ENCODE results near the gene PUS7L.
"Not testable (repeated sequence)": the region's sequence is repeated elsewhere in the genome, so short reads cannot be mapped to it uniquely, and the experiment has no call there.

PUS7L gene

GRCh38 chr12:43749016-43749415, 9.6 kb downstream of the PUS7L start:
- DNase-seq (ENCODE audit: low spot score) = no peak

- DNase-seq (ENCODE audit: low spot score) = no peak
Measured at GRCh38 chr12:43744826-43745225, 13.8 kb downstream of the PUS7L start.

GRCh38 chr12:43742106-43742505, 16.5 kb downstream of the PUS7L start:
- DNase-seq (ENCODE audit: low spot score) = no peak

GRCh38 chr12:43740511-43741100, 18.0 kb downstream of the PUS7L start:
- DNase-seq (ENCODE audit: low spot score) = no peak

DNA sequence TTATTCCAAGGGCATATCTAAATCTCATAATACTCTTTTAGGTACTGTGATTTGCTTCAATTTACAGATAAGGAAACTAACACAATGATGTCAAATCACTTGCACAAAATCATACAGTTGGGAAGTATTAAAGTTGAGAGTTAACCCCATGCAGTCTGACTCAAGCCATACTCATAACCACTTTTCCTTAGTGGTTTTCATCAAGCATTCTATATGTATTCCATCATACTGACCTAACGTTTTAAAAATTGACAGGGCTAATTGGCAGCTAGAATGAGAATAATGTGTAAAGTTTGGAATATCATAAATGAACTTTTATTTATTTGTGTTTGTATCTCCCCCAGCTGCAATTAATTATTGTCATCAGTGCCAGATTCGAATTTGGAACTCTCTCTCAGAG, 20.9 kb downstream of the PUS7L start:
- DNase-seq (ENCODE audit: low spot score) = no peak

- DNase-seq (ENCODE audit: low spot score) = no peak
Measured at GRCh38 chr12:43736927-43737440, 21.6 kb downstream of the PUS7L start.

GRCh38 chr12:43733687-43734086, 24.9 kb downstream of the PUS7L start:
- no peak for DNase-seq (ENCODE audit: low spot score)

DNA sequence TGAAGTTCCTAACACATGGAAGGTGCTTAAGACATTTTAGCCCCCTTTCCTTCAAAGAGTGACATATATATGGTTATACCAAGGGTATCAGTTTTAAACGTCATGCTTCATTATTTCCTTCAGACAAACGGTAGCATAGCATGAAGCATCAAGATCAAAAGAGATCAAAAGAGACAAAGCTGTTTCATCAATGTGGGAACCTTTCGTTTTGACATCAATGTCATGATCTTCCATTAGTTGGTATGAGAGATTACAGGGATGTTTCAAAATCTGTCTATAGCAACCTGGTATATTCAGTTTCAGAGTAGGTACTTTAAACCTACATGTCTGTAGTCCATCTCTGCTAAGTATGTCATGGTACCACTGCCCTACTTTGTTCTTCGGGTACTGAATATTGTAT, 28.3 kb downstream of the PUS7L start:
- DNase-seq (ENCODE audit: low spot score) = no peak

DNA sequence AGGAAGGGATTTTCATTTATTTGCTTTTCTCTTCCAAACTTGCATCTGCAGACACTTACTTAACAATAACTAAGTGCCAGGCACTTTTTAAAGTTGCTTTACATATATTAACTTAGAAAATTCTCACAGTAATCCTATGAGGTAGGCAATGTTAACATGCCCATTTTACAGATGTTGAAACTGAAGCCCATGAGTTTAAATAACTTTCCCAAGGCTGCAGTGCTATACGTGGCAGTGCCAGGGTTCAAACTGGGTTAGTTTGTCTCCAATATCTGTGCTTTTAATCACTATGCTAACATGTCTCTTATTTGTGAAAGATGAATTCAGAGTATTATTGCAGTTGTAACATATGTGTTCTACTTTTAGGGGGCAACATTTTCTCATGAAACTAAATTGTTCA, 29.9 kb downstream of the PUS7L start:
- no peak for DNase-seq (ENCODE audit: low spot score)

DNA sequence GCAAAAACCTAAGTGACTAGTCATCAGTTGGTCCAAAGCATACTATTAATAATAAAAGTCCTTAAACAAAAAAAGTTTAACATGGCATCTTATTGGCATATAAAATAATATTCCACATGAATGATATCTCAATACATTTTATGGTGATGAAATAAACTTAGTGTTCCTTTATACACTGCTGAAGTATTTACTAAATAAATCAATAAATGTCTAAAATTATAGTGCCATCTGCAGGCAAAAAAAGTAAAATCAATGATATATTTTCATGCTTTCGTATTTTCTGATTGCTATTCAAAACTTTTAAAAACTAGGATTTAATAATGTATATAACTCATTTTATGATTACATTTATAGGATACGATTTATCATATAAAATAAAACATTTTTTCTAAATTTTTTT, 30.5 kb downstream of the PUS7L start:
- DNase-seq (ENCODE audit: low spot score) = no peak

DNA sequence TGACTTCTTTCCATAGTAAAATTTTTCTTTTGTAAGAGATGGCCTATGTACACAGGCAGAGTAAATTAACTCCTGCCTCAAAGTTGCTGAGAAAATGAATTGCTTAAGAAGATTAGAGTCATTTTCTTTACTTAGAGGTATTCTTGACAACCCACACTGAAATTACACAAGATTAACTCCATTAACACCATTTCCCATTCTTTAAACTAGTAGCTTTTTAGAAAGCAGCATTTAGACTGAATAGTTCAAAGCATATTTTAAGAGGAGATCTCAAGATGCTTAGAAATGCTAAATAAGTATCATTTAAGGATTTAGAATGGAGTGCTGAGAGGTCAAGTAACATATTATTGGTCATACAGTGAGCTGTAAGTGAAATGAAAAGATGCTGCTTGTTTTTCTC, 35.5 kb downstream of the PUS7L start:
- DNase-seq (ENCODE audit: low spot score) = no peak

DNA sequence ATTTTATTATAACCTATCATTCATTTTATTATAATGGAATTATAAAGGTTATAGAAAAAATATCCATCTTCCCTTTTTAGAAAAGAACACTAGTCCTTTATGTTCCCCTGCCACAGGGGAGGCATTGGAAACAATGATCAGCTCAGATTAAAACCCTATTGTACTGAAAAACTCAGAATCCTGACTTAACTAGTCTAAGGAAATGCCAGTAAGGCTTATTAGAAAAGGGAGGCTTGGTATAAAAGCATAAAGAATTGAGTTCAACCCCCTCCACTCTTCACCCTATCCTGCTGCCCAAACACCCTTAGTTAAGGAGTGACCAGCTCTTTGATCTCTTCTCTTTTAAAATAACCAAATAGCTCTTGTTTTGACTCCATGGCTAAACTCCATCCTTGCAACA, 36.0 kb downstream of the PUS7L start:
- DNase-seq (ENCODE audit: low spot score) = no peak

GRCh38 chr12:43711348-43711747, 47.2 kb downstream of the PUS7L start:
- DNase-seq (ENCODE audit: low spot score) = no peak

DNA sequence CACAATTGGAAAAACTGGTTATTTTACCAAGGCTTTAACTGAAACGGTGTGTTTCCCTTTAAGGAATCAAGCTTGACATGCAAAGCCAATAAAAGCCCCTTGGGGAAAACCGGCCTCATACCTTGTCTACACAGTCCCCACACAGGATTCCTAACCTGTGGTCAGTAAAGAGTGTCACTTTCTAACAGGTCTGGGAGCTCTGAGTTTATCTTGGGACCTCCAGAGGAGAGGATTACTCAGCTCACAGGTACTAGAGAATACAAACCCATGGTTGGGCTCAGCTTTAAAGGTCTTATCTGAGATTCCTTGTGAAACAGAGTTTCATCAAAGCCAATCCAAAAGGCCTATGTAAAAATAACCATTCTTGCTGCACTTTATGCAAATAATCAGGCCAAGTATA, 54.8 kb downstream of the PUS7L start:
- not testable (repeated sequence) for DNase-seq (ENCODE audit: low spot score)

GRCh38 chr12:43701194-43701593, 57.4 kb downstream of the PUS7L start:
- DNase-seq (ENCODE audit: low spot score) = not testable (repeated sequence)

GRCh38 chr12:43696154-43696553, 62.4 kb downstream of the PUS7L start:
- no peak for DNase-seq (ENCODE audit: low spot score)

- DNase-seq (ENCODE audit: low spot score) = no peak
Measured at GRCh38 chr12:43694879-43695278, 63.7 kb downstream of the PUS7L start.

GRCh38 chr12:43692064-43692463, 66.5 kb downstream of the PUS7L start:
- no peak for DNase-seq (ENCODE audit: low spot score)

DNA sequence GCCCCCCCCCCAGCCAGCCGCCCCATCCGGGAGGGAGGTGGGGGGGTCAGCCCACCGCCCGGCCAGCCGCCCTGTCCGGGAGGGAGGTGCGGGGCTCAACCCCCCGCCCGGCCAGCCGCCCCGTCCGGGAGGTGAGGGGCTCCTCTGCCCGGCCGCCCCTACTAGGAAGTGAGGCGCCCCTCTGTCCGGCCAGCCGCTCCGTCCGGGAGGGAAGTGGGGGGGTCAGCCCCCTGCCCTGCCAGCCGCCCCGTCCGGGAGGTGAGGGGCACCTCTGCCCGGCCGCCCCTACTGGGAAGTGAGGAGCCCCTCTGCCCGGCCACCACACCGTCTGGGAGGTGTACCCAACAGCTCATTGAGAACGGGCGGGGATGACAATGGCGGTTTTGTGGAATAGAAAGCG, 73.1 kb downstream of the PUS7L start:
- DNase-seq (ENCODE audit: low spot score) = not testable (repeated sequence)

DNA sequence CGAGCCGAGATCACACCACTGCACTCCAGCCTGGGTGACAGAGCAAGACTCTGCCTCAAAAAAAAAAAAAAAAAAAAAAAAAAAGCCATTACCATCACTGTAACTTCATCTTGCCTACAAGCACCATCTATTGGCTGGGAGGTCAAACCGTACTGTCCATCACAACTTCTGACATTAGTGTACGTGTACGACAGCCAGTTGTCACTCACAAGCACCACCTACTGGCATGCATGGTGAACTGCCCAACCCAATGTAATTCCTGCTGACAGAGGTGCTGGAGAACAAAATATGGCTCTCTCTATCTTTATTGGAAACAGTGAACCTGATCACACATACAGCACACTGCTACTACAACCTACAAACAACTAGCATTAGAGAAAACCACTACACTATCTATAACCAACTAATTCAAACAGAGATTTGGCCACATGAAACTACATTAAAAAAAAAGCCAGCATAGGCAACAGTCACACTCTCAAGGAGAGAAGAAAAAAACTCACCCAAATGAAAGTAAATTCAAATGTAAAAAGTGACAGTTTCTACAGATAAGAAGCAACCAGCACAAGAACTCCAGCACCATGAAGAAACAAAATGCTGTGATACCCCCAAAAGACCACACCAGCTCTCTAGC, 82.3 kb downstream of the PUS7L start:
- DNase-seq (ENCODE audit: low spot score) = peak; percentile 44

DNA sequence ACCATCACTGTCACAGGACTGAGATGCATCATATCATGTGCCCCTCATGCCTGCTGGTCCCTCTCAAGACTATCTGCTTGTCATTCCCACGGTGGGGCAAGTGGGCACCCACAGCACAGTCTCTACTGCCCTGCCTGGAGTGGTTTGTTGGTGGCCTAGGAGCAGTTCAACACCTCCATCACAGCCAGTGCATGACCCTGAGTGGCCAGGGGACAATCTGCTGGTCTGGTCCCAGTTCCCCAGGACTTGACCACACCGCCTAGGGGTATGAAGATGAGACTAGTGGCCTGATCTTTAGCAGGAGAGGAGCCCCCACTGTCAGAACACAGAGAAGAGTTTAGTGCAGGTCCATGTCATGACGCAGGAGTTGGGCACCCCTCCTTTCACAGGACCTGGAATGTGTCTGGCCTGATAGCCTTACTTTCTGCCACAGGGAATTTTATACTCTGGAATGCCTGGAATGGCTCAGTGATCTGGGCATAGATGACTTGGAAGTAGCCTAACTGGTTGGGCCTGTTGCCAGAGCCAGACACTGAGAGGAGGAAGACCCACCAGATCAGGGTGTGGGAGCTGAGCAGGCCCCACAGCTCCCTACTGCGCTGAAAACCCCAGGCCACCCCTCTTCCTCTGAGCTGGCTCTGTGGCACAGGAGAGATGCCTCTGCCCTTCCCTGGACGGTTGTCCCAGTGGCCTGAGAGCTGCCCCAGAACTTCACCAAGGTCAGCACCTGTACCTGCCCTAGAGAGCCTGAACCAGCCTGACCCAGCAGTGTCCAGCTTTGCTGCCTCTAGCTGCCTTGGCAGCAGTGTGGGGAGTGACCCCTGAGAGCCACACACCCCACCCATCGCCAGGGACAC, 83.3 kb downstream of the PUS7L start:
- DNase-seq (ENCODE audit: low spot score) = no peak

DNA sequence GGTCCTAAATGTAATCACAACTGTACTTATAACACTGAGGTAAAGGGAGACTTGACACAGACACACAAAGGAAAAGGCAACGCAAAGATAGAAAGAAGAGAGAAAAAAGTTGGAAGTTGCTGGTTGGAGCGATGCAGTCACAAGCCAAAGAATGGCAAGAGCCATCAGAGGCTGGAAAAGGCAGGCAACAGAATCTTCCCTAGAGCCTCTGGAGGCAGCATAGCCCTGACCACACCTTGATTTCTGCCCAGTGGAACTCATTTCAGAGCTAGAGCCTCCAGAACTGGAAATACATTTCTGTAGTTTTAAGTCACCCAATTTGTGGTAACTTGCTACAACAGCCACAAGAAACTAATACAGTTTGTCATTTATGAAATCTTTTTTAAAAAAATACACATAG, 89.2 kb downstream of the PUS7L start:
- no peak for DNase-seq (ENCODE audit: low spot score)

Measured in D341Med (cell line).